Colonic mucosa (tissue), 4 donors: ENCODE measurements around the gene BACE2. TPM values are rescaled to one million over a fixed set of nuclear protein-coding genes. Genes with fewer than 3 reads are reported as not detected.

ENCODE experiments used
- DNase-seq: peaks from one replicate; pipeline ENCODE4 v3.0.0-alpha.2; 2020
- H3K27ac ChIP-seq: fragments of 200-600 bp; one replicate; pipeline ENCODE4 v1.8.0; 2021
- H3K27me3 ChIP-seq: fragments of 200-600 bp; one replicate; pipeline ENCODE4 v1.8.0; 2021
- H3K36me3 ChIP-seq: fragments of 200-600 bp; one replicate; pipeline ENCODE4 v1.8.0; 2021
- H3K4me1 ChIP-seq: fragments of 200-600 bp; one replicate; pipeline ENCODE4 v1.8.0; 2021; ENCODE audit warnings: mild to moderate bottlenecking
- H3K4me3 ChIP-seq: fragments of 200-600 bp; one replicate; pipeline ENCODE4 v1.8.0; 2021
- H3K9ac ChIP-seq, 2 donors: one replicate each; pipeline ENCODE4 v1.7.0; 2013; ENCODE audit warnings: control low read depth in 2 of 2, low read depth in 2 of 2, low read length in 2 of 2
- H3K9me3 ChIP-seq: fragments of 200-600 bp; one replicate; pipeline ENCODE4 v1.8.0; 2021
- CTCF ChIP-seq: fragments of 200-600 bp; IDR thresholded peaks from one replicate; pipeline ENCODE4 v1.8.0; 2022; ENCODE audit warnings: antibody characterized with exemption, mild to moderate bottlenecking
- intact Hi-C: fragments of 100-400 bp; cut with DNase I; formaldehyde crosslinking; loops from one replicate; pipeline ENCODE4 v1.14.1; 2022
- total RNA-seq, 2 donors: library from RNA; stranded (reverse); fragmentation: NEBNext Ultra II Directional in 1 of 2; extraction: Animal tissue kit (Norgen Biotek cat#: 25700) in 1 of 2; gene quantifications; one replicate each; pipeline ENCODE4 v1.2.1, GENCODE V29; 2021
- donor health status: healthy.
- donor health status: DM: no; HTN: no; CAD: no.
- donor health status: DM: no; HTN: no; CAD: no.

BACE2 gene
- total RNA-seq, 2 donors from 2014 or later: 69.5 to 80.2 TPM

- no peak overlapping the region for H3K4me3 ChIP-seq
- H3K27me3 ChIP-seq: no peaks in the 10 kb centered on the region
- H3K4me1 ChIP-seq: no peaks in the 10 kb centered on the region
- H3K36me3 ChIP-seq: no peaks in the 10 kb centered on the region
- DNase-seq: no peak
- H3K9me3 ChIP-seq: no peaks in the 10 kb centered on the region
- intact Hi-C loops: loop anchor here (10.0 kb wide), 1 partner anchor 156 kb away; no protein-coding TSS in a partner anchor
- no peak overlapping the region for H3K27ac ChIP-seq
- TF ChIP-seq CTCF: no peak
- H3K9ac ChIP-seq: no peak overlapping the region
Measured at GRCh38 chr21:41128981-41129380, 39.0 kb upstream of the BACE2 start.

GRCh38 chr21:41130883-41131282, 37.1 kb upstream of the BACE2 start:
- no peak overlapping the region for H3K9ac ChIP-seq
- no peaks in the 10 kb centered on the region for H3K36me3 ChIP-seq
- H3K27me3 ChIP-seq: no peaks in the 10 kb centered on the region
- no peak overlapping the region for H3K4me3 ChIP-seq
- no peak for TF ChIP-seq CTCF
- no peaks in the 10 kb centered on the region for H3K9me3 ChIP-seq
- intact Hi-C loops: no loop called here
- no peak for DNase-seq
- H3K4me1 ChIP-seq: no peaks in the 10 kb centered on the region
- H3K27ac ChIP-seq: no peak overlapping the region

GRCh38 chr21:41133874-41134522, 34.0 kb upstream of the BACE2 start:
- intact Hi-C loops: no loop called here
- Histone ChIP-seq H3K4me1 (no peaks in the 10 kb centered on the region), H3K9ac (no peak overlapping the region), H3K9me3 (no peaks in the 10 kb centered on the region), H3K4me3 (no peak overlapping the region), H3K27me3 (no peaks in the 10 kb centered on the region), H3K36me3 (no peaks in the 10 kb centered on the region), H3K27ac (no peak overlapping the region)
- DNase-seq: no peak
- peak; percentile 36 for TF ChIP-seq CTCF

- Histone ChIP-seq H3K9me3 (no peaks in the 10 kb centered on the region), H3K4me3 (no peak overlapping the region), H3K27me3 (no peaks in the 10 kb centered on the region), H3K27ac (no peak overlapping the region), H3K9ac (no peak overlapping the region), H3K4me1 (no peaks in the 10 kb centered on the region), H3K36me3 (no peaks in the 10 kb centered on the region)
- intact Hi-C loops: no loop called here
- TF ChIP-seq CTCF: no peak
- DNase-seq: no peak
Measured at GRCh38 chr21:41135746-41136145, 32.2 kb upstream of the BACE2 start.

- no peaks in the 10 kb centered on the region for H3K36me3 ChIP-seq
- no peaks in the 10 kb centered on the region for H3K4me1 ChIP-seq
- no peak overlapping the region for H3K27ac ChIP-seq
- no peaks in the 10 kb centered on the region for H3K27me3 ChIP-seq
- no peak for TF ChIP-seq CTCF
- H3K4me3 ChIP-seq: no peak overlapping the region
- intact Hi-C loops: no loop called here
- no peak overlapping the region for H3K9ac ChIP-seq
- H3K9me3 ChIP-seq: no peaks in the 10 kb centered on the region
- no peak for DNase-seq
Measured at GRCh38 chr21:41136286-41136685, 31.7 kb upstream of the BACE2 start.
